HG03571 (cell line): ENCODE results near the gene CRTC3.

Experiments
- ATAC-seq: cut with Tn5 transposase; IDR thresholded peaks from one replicate; pipeline ENCODE4 v1.9.1; 2021; ENCODE audit not compliant: unreplicated experiment

CRTC3 gene

GRCh38 chr15:90562669-90563068 is 32.9 kb downstream of the CRTC3 start:
- ATAC-seq, result no peak

- ATAC-seq, result no peak
These were observed 33.7 kb downstream of the CRTC3 start for GRCh38 chr15:90563463-90563862.

- ATAC-seq, result peak; percentile 53
These were observed 34.3 kb downstream of the CRTC3 start for GRCh38 chr15:90564051-90564450.

- no peak for ATAC-seq
These were observed 34.9 kb downstream of the CRTC3 start for GRCh38 chr15:90564590-90564989.

- ATAC-seq, result no peak
These were observed 36.1 kb downstream of the CRTC3 start for GRCh38 chr15:90565866-90566265.

GRCh38 chr15:90570643-90571042 is 40.9 kb downstream of the CRTC3 start:
- no peak for ATAC-seq

- ATAC-seq, result no peak
These were observed 41.4 kb downstream of the CRTC3 start for GRCh38 chr15:90571063-90571541.

- no peak for ATAC-seq
These were observed 43.2 kb downstream of the CRTC3 start for GRCh38 chr15:90572893-90573292.

- no peak for ATAC-seq
These were observed 47.1 kb downstream of the CRTC3 start for GRCh38 chr15:90576711-90577389.

GRCh38 chr15:90579213-90579612 is 49.5 kb downstream of the CRTC3 start:
- no peak for ATAC-seq

- no peak for ATAC-seq
These were observed 50.4 kb downstream of the CRTC3 start for GRCh38 chr15:90580099-90580498.

- ATAC-seq, result no peak
These were observed 50.8 kb downstream of the CRTC3 start for GRCh38 chr15:90580541-90580940.

GRCh38 chr15:90580946-90581345 is 51.2 kb downstream of the CRTC3 start:
- no peak for ATAC-seq

GRCh38 chr15:90581771-90582352 is 52.1 kb downstream of the CRTC3 start:
- ATAC-seq, result no peak

GRCh38 chr15:90582553-90582952 is 52.8 kb downstream of the CRTC3 start:
- ATAC-seq, result no peak

GRCh38 chr15:90583471-90584252 is 53.9 kb downstream of the CRTC3 start:
- ATAC-seq, result no peak

GRCh38 chr15:90584841-90585240 is 55.1 kb downstream of the CRTC3 start:
- ATAC-seq, result no peak

GRCh38 chr15:90585863-90586262 is 56.1 kb downstream of the CRTC3 start:
- no peak for ATAC-seq

GRCh38 chr15:90586948-90587347 is 57.2 kb downstream of the CRTC3 start:
- ATAC-seq, result no peak

- ATAC-seq, result no peak
These were observed 58.7 kb downstream of the CRTC3 start for GRCh38 chr15:90588427-90588826.

GRCh38 chr15:90591524-90591923 is 61.8 kb downstream of the CRTC3 start:
- ATAC-seq, result no peak
